HepG2 (cell line): Measurements from ENCODE around the gene FMNL2. TPM values are rescaled to one million over a fixed set of nuclear protein-coding genes. Genes with fewer than 3 reads are reported as not detected.

Experiments used
- CREB1 ChIP-seq, 2 experiments: fragments of 450-650 bp in 1 of 2; IDR thresholded peaks; 2 replicates each; pipeline ENCODE4 v1.6.1; 2016 to 2017; ENCODE audit warnings: control low read depth in 1 of 2, mild to moderate bottlenecking in 1 of 2, missing compliant biosample characterization in 1 of 2, missing genetic modification characterization in 1 of 2
- HDAC2 ChIP-seq: sonication (generic); formaldehyde crosslinking; IDR thresholded peaks from 2 replicates; pipeline ENCODE4 v1.4.0; 2020; ENCODE audit warnings: missing genetic modification reagents
- KAT2B ChIP-seq: fragments of 150-350 bp; IDR thresholded peaks from 2 replicates; pipeline ENCODE4 v1.6.1; 2014; ENCODE audit warnings: low read depth, low read length, borderline replicate concordance
- KMT2B ChIP-seq: IDR thresholded peaks from 2 replicates; pipeline ENCODE4 v1.6.1; 2016; ENCODE audit warnings: missing genetic modification reagents, missing compliant biosample characterization
- LCORL ChIP-seq, 2 experiments: fragments of 450-650 bp in 1 of 2; sonication (generic) in 1 of 2; formaldehyde crosslinking in 1 of 2; IDR thresholded peaks; 2 replicates each; pipeline versions ENCODE4 v1.5.0 to v1.6.1; 2017 to 2020; ENCODE audit warnings: antibody characterized with exemption in 1 of 2, missing genetic modification reagents in 1 of 2
- MAZ ChIP-seq, 2 experiments: sonication (generic) in 1 of 2; formaldehyde crosslinking in 1 of 2; IDR thresholded peaks; 2 replicates each; pipeline versions ENCODE4 v1.5.0 to v1.6.1; 2012 to 2020; ENCODE audit warnings: low read depth in 2 of 2, mild to moderate bottlenecking in 2 of 2, borderline replicate concordance in 1 of 2, improper control_type of control experiment in 1 of 2, low read length in 1 of 2, missing genetic modification reagents in 1 of 2, moderate library complexity in 1 of 2
- POLR2AphosphoS5 ChIP-seq: IDR thresholded peaks from 2 replicates; pipeline ENCODE4 v1.6.1; 2012; ENCODE audit warnings: low read depth, low read length
- RBAK ChIP-seq: sonication (generic); formaldehyde crosslinking; IDR thresholded peaks from 2 replicates; pipeline ENCODE4 v1.5.1; 2020; ENCODE audit warnings: mild to moderate bottlenecking, missing genetic modification reagents
- RBM22 ChIP-seq: fragments of 200-400 bp; formaldehyde crosslinking; optimal IDR thresholded peaks from 2 replicates; pipeline ENCODE3; 2017; ENCODE audit warnings: mild to moderate bottlenecking, low read length, moderate library complexity
- REXO4 ChIP-seq: sonication (generic); formaldehyde crosslinking; IDR thresholded peaks from 2 replicates; pipeline ENCODE4 v1.8.0; 2022; ENCODE audit warnings: missing genetic modification reagents, mild to moderate bottlenecking, borderline replicate concordance
- SMAD9 ChIP-seq: sonication (generic); formaldehyde crosslinking; IDR thresholded peaks from 2 replicates; pipeline ENCODE4 v1.5.1; 2020; ENCODE audit warnings: mild to moderate bottlenecking, missing genetic modification reagents
- STAT5B ChIP-seq: sonication (generic); formaldehyde crosslinking; IDR thresholded peaks from 2 replicates; pipeline ENCODE4 v1.4.0; 2020; ENCODE audit warnings: missing genetic modification reagents
- ZMYM4 ChIP-seq: sonication (generic); formaldehyde crosslinking; IDR thresholded peaks from 2 replicates; pipeline ENCODE4 v1.8.1; 2023; ENCODE audit warnings: mild to moderate bottlenecking, missing genetic modification reagents
- ZNF567 ChIP-seq: sonication (generic); formaldehyde crosslinking; IDR thresholded peaks from 2 replicates; pipeline ENCODE4 v1.8.1; 2023; ENCODE audit warnings: mild to moderate bottlenecking, missing genetic modification reagents, borderline replicate concordance
- ZNF737 ChIP-seq: sonication (generic); formaldehyde crosslinking; IDR thresholded peaks from 2 replicates; pipeline ENCODE4 v1.5.0; 2020; ENCODE audit warnings: missing genetic modification reagents, mild to moderate bottlenecking, borderline replicate concordance
- ZNF772 ChIP-seq: sonication (generic); formaldehyde crosslinking; IDR thresholded peaks from 2 replicates; pipeline ENCODE4 v1.5.0; 2020; ENCODE audit warnings: mild to moderate bottlenecking, missing genetic modification reagents
- ZNF775 ChIP-seq: sonication (generic); formaldehyde crosslinking; IDR thresholded peaks from 2 replicates; pipeline ENCODE4 v1.4.0; 2020; ENCODE audit warnings: missing genetic modification reagents, mild to moderate bottlenecking, moderate library complexity, borderline replicate concordance
- polyA plus RNA-seq, 8 experiments: library from polyadenylated mRNA; depleted of rRNA in 3 of 8; stranded (reverse) in 7 of 8; unstranded in 1 of 8; fragments of >200 nt; fragmentation: Illumina TruSeq in 4 of 8; extraction: Trizol in 4 of 8; gene quantifications; 2 replicates each; pipeline versions ENCODE4 v1.2.1 to v1.2.3, GENCODE V29; 2011 to 2016; ENCODE audit warnings: low read depth in 4 of 8, missing spikeins in 1 of 8, mixed read lengths in 1 of 8; ENCODE audit not compliant: insufficient read depth in 1 of 8
- total RNA-seq, 5 experiments: library from RNA; depleted of rRNA; stranded (reverse); fragments of >200 nt; fragmentation: Illumina TruSeq; extraction: Trizol; gene quantifications; 2 replicates each; pipeline ENCODE4 v1.2.3, GENCODE V29; 2016; ENCODE audit warnings: low read depth in 1 of 5
- TF ChIP-seq, protein P1 (sequence below): sonication (generic); formaldehyde crosslinking; IDR thresholded peaks from 2 replicates; pipeline ENCODE4 v1.4.0; 2020; ENCODE audit warnings: missing genetic modification reagents
- TF ChIP-seq, protein P2 (sequence below): IDR thresholded peaks from 2 replicates; pipeline ENCODE4 v1.6.1; 2016; ENCODE audit warnings: control low read depth
- TF ChIP-seq, protein P3 (sequence below), 2 experiments: fragments of 450-650 bp in 1 of 2; sonication (generic) in 1 of 2; formaldehyde crosslinking; IDR thresholded peaks; 2 replicates each; pipeline versions ENCODE4 v1.5.0 to v1.8.0; 2020 to 2022; ENCODE audit warnings: mild to moderate bottlenecking in 1 of 2, missing genetic modification reagents in 1 of 2

The FMNL2 gene
- total and polyA plus RNA-seq, 2 of the 13 experiments (the other 11 are each of a cell fraction or from before 2014, with no cell fraction given) = 66.5 to 67.7 TPM

DNA sequence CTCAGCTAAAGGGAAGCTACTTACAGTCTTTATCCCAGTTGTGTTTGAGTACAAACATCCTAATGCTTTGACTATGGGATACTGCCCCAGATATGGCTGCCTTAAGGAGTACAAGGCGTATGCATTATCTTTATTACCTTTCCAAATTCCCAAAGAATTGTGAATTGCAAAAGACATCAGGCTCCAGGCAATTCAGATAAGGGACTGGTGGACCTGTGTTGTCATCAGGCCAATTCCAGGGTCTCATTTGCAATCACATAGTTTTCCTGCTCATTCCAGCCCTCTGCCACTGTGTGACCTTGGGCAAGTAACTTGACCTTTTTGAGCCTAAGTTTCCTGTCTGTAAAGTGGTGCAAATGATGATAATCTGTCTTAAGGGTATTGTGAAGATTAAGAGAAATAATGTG is 137.5 kb downstream of the FMNL2 start (continued):
- TF ChIP-seq, protein P1, sequence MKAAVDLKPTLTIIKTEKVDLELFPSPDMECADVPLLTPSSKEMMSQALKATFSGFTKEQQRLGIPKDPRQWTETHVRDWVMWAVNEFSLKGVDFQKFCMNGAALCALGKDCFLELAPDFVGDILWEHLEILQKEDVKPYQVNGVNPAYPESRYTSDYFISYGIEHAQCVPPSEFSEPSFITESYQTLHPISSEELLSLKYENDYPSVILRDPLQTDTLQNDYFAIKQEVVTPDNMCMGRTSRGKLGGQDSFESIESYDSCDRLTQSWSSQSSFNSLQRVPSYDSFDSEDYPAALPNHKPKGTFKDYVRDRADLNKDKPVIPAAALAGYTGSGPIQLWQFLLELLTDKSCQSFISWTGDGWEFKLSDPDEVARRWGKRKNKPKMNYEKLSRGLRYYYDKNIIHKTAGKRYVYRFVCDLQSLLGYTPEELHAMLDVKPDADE (CRISPR knock-in tag) = no peak
- TF ChIP-seq ZNF567 = no peak
- TF ChIP-seq, protein P2, sequence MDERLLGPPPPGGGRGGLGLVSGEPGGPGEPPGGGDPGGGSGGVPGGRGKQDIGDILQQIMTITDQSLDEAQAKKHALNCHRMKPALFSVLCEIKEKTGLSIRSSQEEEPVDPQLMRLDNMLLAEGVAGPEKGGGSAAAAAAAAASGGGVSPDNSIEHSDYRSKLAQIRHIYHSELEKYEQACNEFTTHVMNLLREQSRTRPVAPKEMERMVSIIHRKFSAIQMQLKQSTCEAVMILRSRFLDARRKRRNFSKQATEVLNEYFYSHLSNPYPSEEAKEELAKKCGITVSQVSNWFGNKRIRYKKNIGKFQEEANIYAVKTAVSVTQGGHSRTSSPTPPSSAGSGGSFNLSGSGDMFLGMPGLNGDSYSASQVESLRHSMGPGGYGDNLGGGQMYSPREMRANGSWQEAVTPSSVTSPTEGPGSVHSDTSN = no peak
- no peak for TF ChIP-seq REXO4 (CRISPR knock-in tag)
- no peak for TF ChIP-seq KAT2B
- no peak for TF ChIP-seq ZNF737 (CRISPR knock-in tag)
- TF ChIP-seq, protein P3, sequence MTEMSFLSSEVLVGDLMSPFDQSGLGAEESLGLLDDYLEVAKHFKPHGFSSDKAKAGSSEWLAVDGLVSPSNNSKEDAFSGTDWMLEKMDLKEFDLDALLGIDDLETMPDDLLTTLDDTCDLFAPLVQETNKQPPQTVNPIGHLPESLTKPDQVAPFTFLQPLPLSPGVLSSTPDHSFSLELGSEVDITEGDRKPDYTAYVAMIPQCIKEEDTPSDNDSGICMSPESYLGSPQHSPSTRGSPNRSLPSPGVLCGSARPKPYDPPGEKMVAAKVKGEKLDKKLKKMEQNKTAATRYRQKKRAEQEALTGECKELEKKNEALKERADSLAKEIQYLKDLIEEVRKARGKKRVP (CRISPR knock-in tag; IDR thresholded peaks at IDR 0.05) = peak in 1 of 2 experiments; percentile 69; a peak in 2 of 4 replicates
- no peak for TF ChIP-seq ZNF772 (CRISPR knock-in tag)
- no peak for TF ChIP-seq KMT2B (CRISPR knock-in tag)
- TF ChIP-seq SMAD9 (CRISPR knock-in tag) = no peak
- TF ChIP-seq ZNF775 (CRISPR knock-in tag) = no peak
- no peak for TF ChIP-seq MAZ (IDR thresholded peaks at IDR 0.05; ENCODE audit: borderline replicate concordance, low read depth, low read length)
- TF ChIP-seq MAZ (CRISPR knock-in tag; IDR thresholded peaks at IDR 0.05; ENCODE audit: low read depth) = no peak
- peak; percentile 94 for TF ChIP-seq RBM22
- TF ChIP-seq STAT5B (CRISPR knock-in tag) = no peak
- no peak for TF ChIP-seq RBAK (CRISPR knock-in tag)
- no peak for TF ChIP-seq LCORL (IDR thresholded peaks at IDR 0.05)
- TF ChIP-seq LCORL (CRISPR knock-in tag; IDR thresholded peaks at IDR 0.05) = peak; percentile 26; the same call in 1 of the 2 replicates
- no peak for TF ChIP-seq POLR2AphosphoS5
- TF ChIP-seq HDAC2 (CRISPR knock-in tag) = peak; percentile 82
- peak; percentile 80 for TF ChIP-seq ZMYM4 (CRISPR knock-in tag)
- TF ChIP-seq CREB1 (IDR thresholded peaks at IDR 0.05) = no peak
- peak; percentile 33; the same call in 1 of the 2 replicates for TF ChIP-seq CREB1 (CRISPR knock-in tag; IDR thresholded peaks at IDR 0.05)
